ENCODE results near the gene SLC43A2. TPM values are rescaled to one million over a fixed set of nuclear protein-coding genes. Genes with fewer than 3 reads are reported as not detected.
"Not testable (repeated sequence)": the region's sequence is repeated elsewhere in the genome, so short reads cannot be mapped to it uniquely, and the experiment has no call there.

Gene SLC43A2
- total RNA-seq, 2 donors from 2014 or later = 3.6 to 9.8 TPM

DNA sequence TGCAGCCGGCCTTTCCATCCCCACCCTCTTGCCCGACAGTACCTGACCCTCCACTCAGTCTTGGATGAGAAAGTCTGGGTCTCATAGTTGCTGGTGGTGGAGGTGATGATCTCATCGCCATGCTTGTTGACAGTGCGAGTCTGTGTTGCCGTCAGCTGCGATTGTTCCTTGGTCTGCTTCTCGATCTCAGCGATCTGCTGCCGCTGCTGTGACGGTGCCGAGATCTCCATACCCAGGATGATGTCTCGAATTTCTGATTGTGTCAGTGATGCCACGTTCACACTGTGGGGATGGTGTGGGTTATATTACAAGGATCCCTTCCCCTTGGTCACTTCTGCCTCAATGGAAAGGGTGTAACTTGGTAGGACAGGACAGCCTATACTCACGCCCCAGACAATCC lies 25.1 kb upstream of the SLC43A2 start:
- no peak overlapping the region for H3K4me3 ChIP-seq
- no peaks in the 10 kb centered on the region for H3K9me3 ChIP-seq
- peaks cover 85% of the 10 kb centered on the region for H3K36me3 ChIP-seq
- H3K27ac ChIP-seq = no peak overlapping the region
- H3K27me3 ChIP-seq = no peaks in the 10 kb centered on the region
- no peak for DNase-seq (ENCODE audit: low spot score)
- TF ChIP-seq, protein P1, sequence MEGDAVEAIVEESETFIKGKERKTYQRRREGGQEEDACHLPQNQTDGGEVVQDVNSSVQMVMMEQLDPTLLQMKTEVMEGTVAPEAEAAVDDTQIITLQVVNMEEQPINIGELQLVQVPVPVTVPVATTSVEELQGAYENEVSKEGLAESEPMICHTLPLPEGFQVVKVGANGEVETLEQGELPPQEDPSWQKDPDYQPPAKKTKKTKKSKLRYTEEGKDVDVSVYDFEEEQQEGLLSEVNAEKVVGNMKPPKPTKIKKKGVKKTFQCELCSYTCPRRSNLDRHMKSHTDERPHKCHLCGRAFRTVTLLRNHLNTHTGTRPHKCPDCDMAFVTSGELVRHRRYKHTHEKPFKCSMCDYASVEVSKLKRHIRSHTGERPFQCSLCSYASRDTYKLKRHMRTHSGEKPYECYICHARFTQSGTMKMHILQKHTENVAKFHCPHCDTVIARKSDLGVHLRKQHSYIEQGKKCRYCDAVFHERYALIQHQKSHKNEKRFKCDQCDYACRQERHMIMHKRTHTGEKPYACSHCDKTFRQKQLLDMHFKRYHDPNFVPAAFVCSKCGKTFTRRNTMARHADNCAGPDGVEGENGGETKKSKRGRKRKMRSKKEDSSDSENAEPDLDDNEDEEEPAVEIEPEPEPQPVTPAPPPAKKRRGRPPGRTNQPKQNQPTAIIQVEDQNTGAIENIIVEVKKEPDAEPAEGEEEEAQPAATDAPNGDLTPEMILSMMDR (IDR thresholded peaks at IDR 0.05) = no peak
- peaks cover 0 to 13% of the 10 kb centered on the region in 2 donors for H3K4me1 ChIP-seq

DNA sequence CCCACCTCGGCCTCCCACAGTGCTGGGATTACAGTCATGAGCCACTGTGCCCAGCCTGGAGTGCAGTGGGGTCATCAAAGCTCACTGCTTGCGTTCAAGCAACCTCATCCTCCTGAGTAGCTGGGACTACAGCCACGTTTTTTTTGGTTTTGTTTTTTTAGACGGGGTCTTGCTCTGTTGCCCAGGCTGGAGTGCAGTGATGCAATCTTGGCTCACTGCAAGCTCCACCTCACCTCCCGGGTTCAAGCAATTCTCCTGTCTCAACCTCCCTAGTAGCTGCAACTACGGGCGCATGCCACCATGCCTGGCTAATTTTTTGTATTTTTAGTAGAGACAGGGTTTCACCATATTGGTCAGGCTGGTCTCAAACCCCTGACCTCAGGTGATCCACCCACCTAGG lies 24.2 kb upstream of the SLC43A2 start:
- H3K36me3 ChIP-seq = peaks cover 76% of the 10 kb centered on the region
- H3K27ac ChIP-seq; H3K9me3 ChIP-seq; H3K27me3 ChIP-seq; DNase-seq (ENCODE audit: low spot score); H3K4me3 ChIP-seq: not testable (repeated sequence)
- H3K4me1 ChIP-seq = peaks cover 0 to 21% of the 10 kb centered on the region in 2 donors

DNA sequence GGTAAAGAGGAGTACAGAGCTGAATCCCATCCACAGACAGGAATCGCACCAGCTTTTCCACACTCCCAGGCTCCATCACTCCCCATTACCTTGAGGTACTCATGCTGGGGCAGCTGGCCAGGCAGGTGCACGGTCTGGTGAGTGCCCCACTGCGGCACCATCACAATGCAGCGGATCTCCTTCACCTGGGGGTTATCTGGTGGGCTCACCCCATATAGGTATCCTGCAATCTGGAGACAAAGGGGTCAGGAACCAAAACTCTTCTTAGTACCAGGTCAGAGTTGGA lies 22.9 kb upstream of the SLC43A2 start:
- Histone ChIP-seq H3K4me1 (peaks cover 0 to 34% of the 10 kb centered on the region in 2 donors), H3K9me3 (no peaks in the 10 kb centered on the region), H3K4me3 (no peak overlapping the region), H3K27ac (no peak overlapping the region), H3K36me3 (peaks cover 71% of the 10 kb centered on the region), H3K27me3 (no peaks in the 10 kb centered on the region)
- TF ChIP-seq, protein P1 (IDR thresholded peaks at IDR 0.05) = no peak
- DNase-seq (ENCODE audit: low spot score) = no peak

GRCh38 chr17:1650731-1651558 lies 22.3 kb upstream of the SLC43A2 start:
- no peaks in the 10 kb centered on the region for H3K27me3 ChIP-seq
- no peaks in the 10 kb centered on the region for H3K9me3 ChIP-seq
- TF ChIP-seq, protein P1 (IDR thresholded peaks at IDR 0.05) = no peak
- H3K27ac ChIP-seq = peak overlapping the region; percentile 96 to 99
- no peak for DNase-seq (ENCODE audit: low spot score)
- peaks cover 0 to 39% of the 10 kb centered on the region in 2 donors for H3K4me1 ChIP-seq
- no peak overlapping the region for H3K4me3 ChIP-seq
- peaks cover 68% of the 10 kb centered on the region for H3K36me3 ChIP-seq

- Histone ChIP-seq H3K4me1 (peaks cover 0 to 47% of the 10 kb centered on the region in 2 donors), H3K27me3 (no peaks in the 10 kb centered on the region), H3K9me3 (no peaks in the 10 kb centered on the region), H3K27ac (peak within 1 kb of the TSS; percentile 96 to 99), H3K36me3 (peaks cover 59% of the 10 kb centered on the region), H3K4me3 (peak within 1 kb of the TSS; percentile 71 to 74)
- TF ChIP-seq, protein P1 (IDR thresholded peaks at IDR 0.05) = no peak
- DNase-seq (ENCODE audit: low spot score) = peak; percentile 91
These were observed 21.3 kb upstream of the SLC43A2 start, which contains the start of gene RILP for GRCh38 chr17:1649844-1650501. Gene RILP (minus strand): TSS chr17:1649866. CDS start chr17:1649804, 62 bp downstream.

Data from right atrium auricular region (tissue), 2 donors.